ENCODE data around the gene CLSTN1.

The CLSTN1 gene

DNA sequence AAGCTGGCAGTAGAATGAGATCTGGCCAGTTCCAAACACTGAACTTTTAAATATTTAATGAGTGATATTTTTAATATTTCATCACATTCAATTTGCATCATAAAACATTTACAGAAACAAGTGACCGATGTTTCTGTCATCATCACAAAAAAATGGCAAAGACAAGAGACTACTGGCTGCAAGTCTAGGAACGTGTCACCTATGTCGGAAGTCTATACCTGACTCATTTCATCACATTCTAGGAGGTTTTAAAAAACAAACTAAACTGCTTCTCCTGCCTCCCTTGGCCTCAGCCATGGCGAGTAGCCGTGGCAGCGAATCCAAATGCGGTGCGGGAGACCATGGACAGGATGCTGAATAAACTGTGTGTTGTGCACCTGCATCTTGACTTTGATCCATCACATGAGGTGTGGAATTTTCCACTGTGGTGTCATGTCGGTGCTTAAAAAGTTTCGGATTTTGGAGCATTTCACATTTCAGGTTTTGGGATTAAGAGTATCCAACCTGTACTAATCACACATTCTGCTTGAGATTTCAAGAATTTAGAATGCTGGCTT lies 43.1 kb downstream of the CLSTN1 start:
- 95 to 97% methylated on average over 4 to 5 of the region's 10 CpGs for WGBS, 2 experiments (ENCODE audit: insufficient coverage in 2 of 2)
- Histone ChIP-seq H3K27ac (ENCODE audit: low read depth, low read length, severe bottlenecking) (no peak overlapping the region), H3K36me3 (ENCODE audit: control insufficient read depth, insufficient read depth, low read length) (no peaks in the 10 kb centered on the region), H3K9me3 (ENCODE audit: control insufficient read depth, low read length) (no peaks in the 10 kb centered on the region), H3K4me3 (ENCODE audit: extremely low read depth, insufficient read depth, low read length, poor library complexity, severe bottlenecking) (no peak overlapping the region), H3K4me1 (ENCODE audit: control insufficient read depth, insufficient read depth, low read length, poor library complexity, severe bottlenecking) (peaks cover 3% of the 10 kb centered on the region)

DNA sequence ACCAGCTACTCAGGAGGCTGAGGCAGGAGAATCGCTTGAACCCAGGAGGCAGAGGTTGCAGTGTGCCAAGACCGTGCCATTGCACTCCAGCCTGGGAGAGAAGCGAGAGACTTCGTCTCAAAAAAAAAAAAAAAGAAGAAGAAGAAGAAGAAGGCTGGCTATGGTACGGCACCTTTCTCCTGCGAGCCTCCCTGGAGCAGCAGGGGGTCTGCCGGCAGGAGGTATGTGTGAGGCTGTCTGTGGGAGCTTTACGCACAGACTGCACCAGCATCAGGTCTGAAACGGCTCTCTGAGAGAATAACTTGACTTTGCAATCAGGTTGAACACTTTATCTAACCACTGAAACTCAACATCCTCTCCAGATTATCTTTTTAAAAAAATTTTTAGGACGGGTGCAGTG lies 44.9 kb downstream of the CLSTN1 start:
- WGBS, 2 experiments (ENCODE audit: insufficient coverage in 2 of 2), result 89 to 99% methylated on average over 7 to 10 of the region's 10 CpGs
- H3K9me3 ChIP-seq (ENCODE audit: control insufficient read depth, low read length), result no peaks in the 10 kb centered on the region
- H3K4me1 ChIP-seq (ENCODE audit: control insufficient read depth, insufficient read depth, low read length, poor library complexity, severe bottlenecking), result peaks cover 3% of the 10 kb centered on the region
- H3K36me3 ChIP-seq (ENCODE audit: control insufficient read depth, insufficient read depth, low read length), result no peaks in the 10 kb centered on the region
- no peak overlapping the region for H3K4me3 ChIP-seq (ENCODE audit: extremely low read depth, insufficient read depth, low read length, poor library complexity, severe bottlenecking)
- no peak overlapping the region for H3K27ac ChIP-seq (ENCODE audit: low read depth, low read length, severe bottlenecking)

DNA sequence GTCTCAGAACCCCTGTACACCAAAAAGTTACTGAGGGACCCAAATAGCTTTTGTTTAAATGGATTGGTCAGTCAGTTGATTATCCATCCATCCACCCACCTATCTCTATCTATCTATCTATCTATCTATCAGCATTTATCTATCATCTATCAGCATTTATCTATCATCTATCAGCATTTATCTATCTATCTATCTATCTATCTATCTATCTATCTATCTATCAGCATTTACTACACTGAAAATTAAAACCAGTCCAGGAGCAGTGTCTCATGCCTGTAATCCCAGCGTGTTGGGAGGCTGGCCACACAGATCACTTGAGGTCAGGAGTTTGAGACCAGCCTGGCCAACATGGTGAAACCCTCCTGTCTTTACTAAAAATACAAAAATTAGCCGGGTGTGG lies 47.1 kb downstream of the CLSTN1 start:
- Histone ChIP-seq H3K4me1 (ENCODE audit: control insufficient read depth, insufficient read depth, low read length, poor library complexity, severe bottlenecking) (peaks cover 3% of the 10 kb centered on the region), H3K9me3 (ENCODE audit: control insufficient read depth, low read length) (no peaks in the 10 kb centered on the region), H3K4me3 (ENCODE audit: extremely low read depth, insufficient read depth, low read length, poor library complexity, severe bottlenecking) (no peak overlapping the region), H3K27ac (ENCODE audit: low read depth, low read length, severe bottlenecking) (no peak overlapping the region), H3K36me3 (ENCODE audit: control insufficient read depth, insufficient read depth, low read length) (peaks cover 15% of the 10 kb centered on the region)
- 94 to 100% methylated on average over 2 of the region's 2 CpGs for WGBS, 2 experiments (ENCODE audit: insufficient coverage in 2 of 2)

DNA sequence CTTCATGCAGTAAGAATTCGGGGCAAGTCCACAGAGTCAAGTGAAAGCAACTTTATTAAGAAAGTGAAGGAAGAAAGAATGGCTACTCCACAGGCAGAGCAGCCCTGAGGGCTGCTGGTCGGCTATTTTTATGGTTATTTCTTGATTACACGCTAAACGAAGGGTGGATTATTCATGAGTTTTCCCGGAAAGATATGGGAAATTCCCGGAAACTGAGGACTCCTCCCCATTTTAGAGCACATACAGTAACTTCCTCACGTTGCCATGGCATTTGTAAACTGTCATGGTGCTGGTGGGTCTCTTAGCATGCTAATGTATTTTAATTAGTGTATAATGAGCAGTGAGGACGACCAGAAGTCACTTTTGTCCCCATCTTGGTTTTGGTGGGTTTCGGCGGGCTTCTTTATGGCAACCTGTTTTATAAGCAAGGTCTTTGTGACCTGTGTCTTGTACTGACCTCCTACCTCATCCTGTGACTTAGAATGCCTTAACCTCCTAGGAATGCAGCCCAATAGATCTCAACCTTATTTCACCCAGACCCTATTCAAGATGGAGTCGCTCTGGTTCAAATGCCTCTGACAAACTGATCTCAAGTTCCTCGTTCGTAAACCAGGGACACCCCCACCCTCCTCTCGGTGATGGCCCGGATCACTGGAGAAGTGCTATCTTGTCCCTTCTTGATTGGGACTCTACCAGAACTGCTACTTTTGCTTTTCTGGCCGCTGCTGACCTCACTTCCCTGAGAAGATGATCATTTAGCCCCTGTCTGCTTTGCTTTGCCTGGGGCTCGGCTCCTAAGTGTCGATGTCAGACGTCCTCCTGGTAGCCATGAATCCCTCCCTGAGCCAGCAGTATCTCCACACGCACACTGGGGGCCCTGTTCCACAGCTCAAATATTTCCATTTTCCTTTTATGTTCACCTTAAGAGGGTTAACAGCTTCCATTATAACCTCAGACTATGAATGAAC lies 48.8 kb downstream of the CLSTN1 start:
- H3K4me3 ChIP-seq (ENCODE audit: extremely low read depth, insufficient read depth, low read length, poor library complexity, severe bottlenecking), result no peak overlapping the region
- H3K27ac ChIP-seq (ENCODE audit: low read depth, low read length, severe bottlenecking), result no peak overlapping the region
- 89 to 93% methylated on average over 12 to 18 of the region's 20 CpGs for WGBS, 2 experiments (ENCODE audit: insufficient coverage in 2 of 2)
- H3K4me1 ChIP-seq (ENCODE audit: control insufficient read depth, insufficient read depth, low read length, poor library complexity, severe bottlenecking), result peaks cover 3% of the 10 kb centered on the region
- H3K9me3 ChIP-seq (ENCODE audit: control insufficient read depth, low read length), result no peaks in the 10 kb centered on the region
- H3K36me3 ChIP-seq (ENCODE audit: control insufficient read depth, insufficient read depth, low read length), result peaks cover 24% of the 10 kb centered on the region

DNA sequence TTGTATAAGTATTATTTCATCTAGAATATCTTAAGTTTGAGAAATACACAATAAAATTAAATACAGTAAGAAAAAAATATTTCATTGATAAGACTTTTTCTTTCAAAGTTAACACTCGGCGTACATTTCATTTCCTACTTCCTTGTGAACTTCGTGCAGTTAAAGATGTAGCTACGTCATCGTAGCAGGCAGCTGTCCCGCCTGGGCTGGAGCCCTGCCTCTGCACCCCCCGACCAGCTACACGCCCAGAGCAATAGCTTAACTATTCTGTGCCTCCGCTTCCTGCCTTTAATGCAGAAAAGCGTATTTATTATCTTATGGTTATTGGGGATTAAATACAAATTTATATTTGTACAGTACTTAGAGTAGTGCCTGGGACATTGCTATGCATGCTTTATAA lies 53.5 kb downstream of the CLSTN1 start:
- Histone ChIP-seq H3K4me3 (ENCODE audit: extremely low read depth, insufficient read depth, low read length, poor library complexity, severe bottlenecking) (no peak overlapping the region), H3K9me3 (ENCODE audit: control insufficient read depth, low read length) (no peaks in the 10 kb centered on the region), H3K36me3 (ENCODE audit: control insufficient read depth, insufficient read depth, low read length) (peaks cover 26% of the 10 kb centered on the region), H3K27ac (ENCODE audit: low read depth, low read length, severe bottlenecking) (no peak overlapping the region), H3K4me1 (ENCODE audit: control insufficient read depth, insufficient read depth, low read length, poor library complexity, severe bottlenecking) (no peaks in the 10 kb centered on the region)
- WGBS, 2 experiments (ENCODE audit: insufficient coverage in 2 of 2), result 94 to 98% methylated on average over 6 to 7 of the region's 10 CpGs

DNA sequence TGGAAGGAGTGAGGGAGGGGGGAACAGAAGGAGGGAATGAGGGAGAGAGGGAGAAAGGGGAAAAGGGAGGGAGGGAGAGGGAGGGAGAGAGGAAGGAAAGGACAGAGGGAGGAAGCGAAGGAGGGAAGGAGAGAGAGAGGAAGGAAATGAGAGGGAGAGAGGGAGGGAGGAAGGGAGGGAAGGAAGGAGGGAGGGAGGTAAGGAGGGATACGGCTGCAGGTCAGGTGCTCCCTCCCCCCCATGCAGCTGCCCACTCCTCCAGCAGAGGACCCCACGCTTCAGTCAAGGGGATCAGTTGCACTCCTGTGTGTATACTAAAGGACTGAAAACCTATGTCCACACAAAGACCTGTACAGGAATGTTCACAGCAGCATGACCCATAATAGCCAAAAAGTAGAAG lies 54.8 kb downstream of the CLSTN1 start:
- H3K4me3 ChIP-seq (ENCODE audit: extremely low read depth, insufficient read depth, low read length, poor library complexity, severe bottlenecking), result no peak overlapping the region
- H3K9me3 ChIP-seq (ENCODE audit: control insufficient read depth, low read length), result no peaks in the 10 kb centered on the region
- 84 to 100% methylated on average over 1 to 3 of the region's 3 CpGs for WGBS, 2 experiments (ENCODE audit: insufficient coverage in 2 of 2)
- no peaks in the 10 kb centered on the region for H3K4me1 ChIP-seq (ENCODE audit: control insufficient read depth, insufficient read depth, low read length, poor library complexity, severe bottlenecking)
- no peak overlapping the region for H3K27ac ChIP-seq (ENCODE audit: low read depth, low read length, severe bottlenecking)
- peaks cover 32% of the 10 kb centered on the region for H3K36me3 ChIP-seq (ENCODE audit: control insufficient read depth, insufficient read depth, low read length)

DNA sequence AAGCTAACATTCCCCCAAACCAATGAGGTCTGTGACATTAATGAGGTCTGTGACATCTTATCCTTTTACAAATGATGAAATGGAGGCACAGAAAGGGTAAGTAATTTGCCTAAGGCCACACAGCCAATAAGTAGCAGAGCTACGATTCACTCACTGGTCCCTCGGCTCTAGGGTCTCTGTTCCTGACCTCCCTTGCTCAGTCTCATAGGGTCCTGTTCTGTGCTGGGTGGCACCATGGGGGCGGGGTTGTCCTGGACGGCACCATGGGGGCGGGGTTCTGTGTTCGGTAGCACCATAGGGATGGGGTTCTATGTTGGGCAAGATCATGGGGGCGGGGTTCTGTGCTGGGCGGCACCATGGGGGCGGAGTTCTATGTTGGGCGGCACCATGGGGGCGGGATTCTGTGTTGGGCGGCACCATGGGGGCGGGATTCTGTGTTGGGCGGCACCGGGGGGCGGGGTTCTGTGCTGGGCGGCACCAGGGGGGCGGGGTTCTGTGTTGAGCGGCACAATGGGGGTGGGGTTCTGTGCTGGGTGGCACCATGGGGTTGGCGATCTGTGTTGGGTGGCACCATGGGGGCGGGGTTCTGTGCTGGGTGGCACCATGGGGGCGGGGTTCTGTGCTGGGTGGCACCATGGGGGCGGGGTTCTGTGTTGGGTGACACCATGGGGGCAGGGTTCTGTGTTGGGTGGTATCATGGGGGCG lies 55.6 kb downstream of the CLSTN1 start:
- WGBS, 2 experiments (ENCODE audit: insufficient coverage in 2 of 2), result 92 to 100% methylated on average over 1 to 2 of the region's 24 CpGs
- Histone ChIP-seq H3K4me1 (ENCODE audit: control insufficient read depth, insufficient read depth, low read length, poor library complexity, severe bottlenecking) (no peaks in the 10 kb centered on the region), H3K27ac (ENCODE audit: low read depth, low read length, severe bottlenecking) (no peak overlapping the region)

DNA sequence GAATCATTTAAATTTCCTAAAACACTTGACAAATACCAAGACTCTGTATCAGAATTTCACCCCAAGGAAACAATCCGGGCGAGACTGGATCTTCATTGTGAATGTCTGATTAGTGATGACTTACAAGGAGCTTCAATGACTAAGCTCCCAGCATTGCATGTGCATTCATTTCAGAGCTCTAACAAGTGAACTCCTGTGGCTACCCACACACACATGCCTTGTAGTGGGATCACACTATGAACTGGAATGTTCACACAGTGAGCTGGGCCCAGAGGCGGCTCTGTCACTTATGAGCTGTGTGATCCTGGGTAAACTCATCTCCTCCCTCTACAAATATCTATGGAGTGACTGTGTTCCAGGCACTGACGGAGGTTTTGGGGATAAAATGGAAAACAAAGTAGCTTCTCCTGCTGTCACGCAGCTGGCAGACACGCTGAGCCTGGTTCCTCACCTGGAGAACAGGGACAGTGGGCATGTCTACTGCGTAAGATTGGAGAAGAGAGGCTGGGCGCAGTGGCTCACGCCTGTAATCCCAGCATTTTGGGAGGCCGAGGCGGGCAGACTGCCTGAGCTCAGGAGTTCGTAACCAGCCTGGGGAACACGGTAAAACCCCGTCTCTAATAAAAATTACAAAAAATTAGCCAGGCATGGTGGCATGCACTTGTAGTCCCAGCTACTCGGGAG lies 56.9 kb downstream of the CLSTN1 start:
- no peak overlapping the region for H3K4me3 ChIP-seq (ENCODE audit: extremely low read depth, insufficient read depth, low read length, poor library complexity, severe bottlenecking)
- 93 to 96% methylated on average over 8 to 11 of the region's 15 CpGs for WGBS, 2 experiments (ENCODE audit: insufficient coverage in 2 of 2)
- H3K9me3 ChIP-seq (ENCODE audit: control insufficient read depth, low read length), result no peaks in the 10 kb centered on the region
- H3K36me3 ChIP-seq (ENCODE audit: control insufficient read depth, insufficient read depth, low read length), result peaks cover 31% of the 10 kb centered on the region
- no peaks in the 10 kb centered on the region for H3K4me1 ChIP-seq (ENCODE audit: control insufficient read depth, insufficient read depth, low read length, poor library complexity, severe bottlenecking)
- H3K27ac ChIP-seq (ENCODE audit: low read depth, low read length, severe bottlenecking), result peak overlapping the region; percentile 76

More for the DNA sequence above, 55.6 kb downstream of the CLSTN1 start:
- Histone ChIP-seq H3K9me3 (ENCODE audit: control insufficient read depth, low read length) (no peaks in the 10 kb centered on the region), H3K36me3 (ENCODE audit: control insufficient read depth, insufficient read depth, low read length) (peaks cover 36% of the 10 kb centered on the region), H3K4me3 (ENCODE audit: extremely low read depth, insufficient read depth, low read length, poor library complexity, severe bottlenecking) (no peak overlapping the region)

DNA sequence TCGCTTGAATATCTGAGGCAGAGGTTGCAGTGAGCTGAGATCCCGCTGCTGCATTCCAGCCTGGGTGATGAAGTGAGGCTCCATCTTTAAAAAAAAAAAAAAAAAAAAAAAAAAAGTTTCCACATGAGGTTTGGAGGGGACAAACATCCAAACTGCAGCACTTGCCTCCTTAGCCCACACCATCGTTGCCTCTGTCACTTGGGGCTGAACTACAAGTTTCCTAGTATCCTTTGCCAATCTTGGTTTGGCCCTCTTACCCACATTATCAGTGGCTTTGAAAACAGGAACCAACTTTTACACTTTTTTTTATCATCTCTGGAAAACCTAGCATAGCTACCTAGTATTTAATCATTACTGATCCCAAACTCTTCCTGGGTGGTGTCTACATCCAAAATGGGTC lies 59.2 kb downstream of the CLSTN1 start:
- Histone ChIP-seq H3K9me3 (ENCODE audit: control insufficient read depth, low read length) (no peaks in the 10 kb centered on the region), H3K4me1 (ENCODE audit: control insufficient read depth, insufficient read depth, low read length, poor library complexity, severe bottlenecking) (no peaks in the 10 kb centered on the region), H3K36me3 (ENCODE audit: control insufficient read depth, insufficient read depth, low read length) (peaks cover 29% of the 10 kb centered on the region), H3K4me3 (ENCODE audit: extremely low read depth, insufficient read depth, low read length, poor library complexity, severe bottlenecking) (no peak overlapping the region), H3K27ac (ENCODE audit: low read depth, low read length, severe bottlenecking) (no peak overlapping the region)
- 100% methylated on average over 1 of the region's 3 CpGs for WGBS, 2 experiments (ENCODE audit: insufficient coverage in 2 of 2)

DNA sequence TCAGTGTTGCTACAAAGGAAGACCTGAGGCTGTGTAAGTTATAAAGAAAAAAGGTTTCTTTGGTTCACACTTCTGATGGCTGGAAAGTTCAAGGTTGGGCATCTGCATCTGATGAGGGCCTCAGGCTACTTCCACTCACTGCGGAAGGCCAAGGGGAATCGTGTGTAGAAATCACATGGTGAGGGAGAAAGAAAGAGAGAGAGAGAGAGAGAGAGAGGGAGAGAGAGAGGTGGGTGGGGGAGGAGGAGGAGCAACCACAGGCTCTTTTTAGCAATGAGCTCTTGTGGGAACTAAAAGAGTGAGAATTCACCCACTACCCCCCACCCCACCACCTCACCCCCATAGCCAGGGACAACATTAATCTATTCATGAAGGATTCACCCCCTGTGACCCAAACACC lies 59.9 kb downstream of the CLSTN1 start:
- 100% methylated on average over 1 of the region's 2 CpGs for WGBS, 2 experiments (ENCODE audit: insufficient coverage in 2 of 2)
- H3K36me3 ChIP-seq (ENCODE audit: control insufficient read depth, insufficient read depth, low read length), result peaks cover 31% of the 10 kb centered on the region
- no peaks in the 10 kb centered on the region for H3K9me3 ChIP-seq (ENCODE audit: control insufficient read depth, low read length)
- no peak overlapping the region for H3K27ac ChIP-seq (ENCODE audit: low read depth, low read length, severe bottlenecking)
- H3K4me1 ChIP-seq (ENCODE audit: control insufficient read depth, insufficient read depth, low read length, poor library complexity, severe bottlenecking), result no peaks in the 10 kb centered on the region
- no peak overlapping the region for H3K4me3 ChIP-seq (ENCODE audit: extremely low read depth, insufficient read depth, low read length, poor library complexity, severe bottlenecking)

Measured in mesodermal cell (in vitro differentiated cells).